ENCODE data around the gene GBX1.

GRCh38 chr7:151118108-151119054, 49.1 kb downstream of the GBX1 start:
- TF ChIP-seq CTCF (IDR thresholded peaks at IDR 0.05): no peak
- TF ChIP-seq POLR2A (IDR thresholded peaks at IDR 0.05): no peak

Measured in adrenal gland (tissue), 5 donors.